Stimulated activated CD8-positive, alpha-beta memory T cell treated with anti-CD3 and anti-CD28 coated beads, Interleukin-4, amount 100 ng/mL, for 1 hour (primary cell): ENCODE measurements around the gene AHNAK2.

ENCODE experiments used
- DNase-seq, 2 donors: peaks; one replicate each; pipeline ENCODE4 v3.0.0-alpha.2; 2020; ENCODE audit warnings: low read depth in 2 of 2, low spot score in 1 of 2

The AHNAK2 gene

GRCh38 chr14:104887623-104888488 lies 90.3 kb downstream of the AHNAK2 start:
- no peak for DNase-seq
